ENCODE measurements around the gene SHANK1.

DNA sequence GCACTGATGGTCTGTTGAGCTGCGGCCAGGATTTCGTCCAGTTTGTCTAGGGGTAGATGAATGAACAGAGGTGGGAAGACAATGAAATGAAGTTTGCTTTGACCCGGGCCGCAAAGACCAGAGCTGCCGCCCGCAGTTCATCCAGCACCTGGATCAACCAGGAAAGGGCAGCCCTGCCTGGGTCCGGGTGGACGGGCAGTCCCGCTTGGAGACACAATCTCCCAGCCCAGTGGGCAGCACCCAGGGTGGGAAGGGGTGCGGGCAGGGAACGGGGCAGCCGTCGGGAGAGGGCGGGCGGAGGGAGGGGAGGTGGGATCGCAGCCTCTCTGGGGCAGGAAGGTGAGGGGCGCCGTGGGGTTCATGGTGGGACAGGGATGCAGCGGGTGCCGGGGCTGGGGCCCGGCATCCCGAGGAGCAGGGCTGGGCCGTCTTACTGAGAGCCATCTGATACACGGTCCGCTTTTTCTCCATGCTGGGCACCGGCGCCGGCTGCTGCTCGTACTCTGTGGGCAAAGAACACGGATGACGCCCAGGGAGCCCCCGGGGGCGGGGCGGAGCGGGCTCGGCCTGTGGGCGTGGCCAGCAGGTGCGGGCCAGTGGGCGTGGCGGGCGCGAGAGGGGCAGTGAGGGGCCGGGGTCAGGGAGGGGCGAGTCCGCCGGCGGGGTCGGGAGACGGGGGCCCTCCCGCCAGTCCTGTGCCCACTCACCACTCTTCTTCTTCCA is 33.1 kb downstream of the SHANK1 start:
- TF ChIP-seq, protein P1, sequence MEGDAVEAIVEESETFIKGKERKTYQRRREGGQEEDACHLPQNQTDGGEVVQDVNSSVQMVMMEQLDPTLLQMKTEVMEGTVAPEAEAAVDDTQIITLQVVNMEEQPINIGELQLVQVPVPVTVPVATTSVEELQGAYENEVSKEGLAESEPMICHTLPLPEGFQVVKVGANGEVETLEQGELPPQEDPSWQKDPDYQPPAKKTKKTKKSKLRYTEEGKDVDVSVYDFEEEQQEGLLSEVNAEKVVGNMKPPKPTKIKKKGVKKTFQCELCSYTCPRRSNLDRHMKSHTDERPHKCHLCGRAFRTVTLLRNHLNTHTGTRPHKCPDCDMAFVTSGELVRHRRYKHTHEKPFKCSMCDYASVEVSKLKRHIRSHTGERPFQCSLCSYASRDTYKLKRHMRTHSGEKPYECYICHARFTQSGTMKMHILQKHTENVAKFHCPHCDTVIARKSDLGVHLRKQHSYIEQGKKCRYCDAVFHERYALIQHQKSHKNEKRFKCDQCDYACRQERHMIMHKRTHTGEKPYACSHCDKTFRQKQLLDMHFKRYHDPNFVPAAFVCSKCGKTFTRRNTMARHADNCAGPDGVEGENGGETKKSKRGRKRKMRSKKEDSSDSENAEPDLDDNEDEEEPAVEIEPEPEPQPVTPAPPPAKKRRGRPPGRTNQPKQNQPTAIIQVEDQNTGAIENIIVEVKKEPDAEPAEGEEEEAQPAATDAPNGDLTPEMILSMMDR (IDR thresholded peaks at IDR 0.05): no peak
- no peak for TF ChIP-seq POLR2A (IDR thresholded peaks at IDR 0.05)

Measured in thyroid gland (tissue), 4 donors.